GM18526 (cell line): ENCODE measurements around the gene GP1BA.

Experiments
- POLR2A ChIP-seq: IDR thresholded peaks from 3 replicates; pipeline ENCODE4 v1.6.1; 2011; ENCODE audit not compliant: insufficient read length; ENCODE audit errors: extremely low read depth

The GP1BA gene

DNA sequence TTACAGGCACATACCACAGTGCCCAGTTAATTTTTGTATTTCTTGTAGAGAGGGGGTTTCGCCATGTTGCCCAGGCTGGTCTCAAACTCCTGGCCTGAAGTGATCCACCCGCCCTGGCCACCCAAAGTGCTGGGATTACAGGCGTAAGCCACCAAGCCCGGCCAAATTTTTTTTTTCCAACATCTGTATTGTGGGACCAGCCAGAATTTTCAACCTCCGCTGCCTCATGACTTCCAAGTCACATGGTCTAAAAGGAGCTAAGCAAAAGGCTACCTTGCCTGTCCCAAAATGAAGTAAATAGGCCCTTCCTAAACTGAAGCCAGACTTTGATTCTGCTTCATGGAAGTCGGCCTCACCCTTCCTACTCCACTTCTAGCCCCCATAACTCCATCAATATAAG, 39.7 kb downstream of the GP1BA start:
- TF ChIP-seq POLR2A = no peak

DNA sequence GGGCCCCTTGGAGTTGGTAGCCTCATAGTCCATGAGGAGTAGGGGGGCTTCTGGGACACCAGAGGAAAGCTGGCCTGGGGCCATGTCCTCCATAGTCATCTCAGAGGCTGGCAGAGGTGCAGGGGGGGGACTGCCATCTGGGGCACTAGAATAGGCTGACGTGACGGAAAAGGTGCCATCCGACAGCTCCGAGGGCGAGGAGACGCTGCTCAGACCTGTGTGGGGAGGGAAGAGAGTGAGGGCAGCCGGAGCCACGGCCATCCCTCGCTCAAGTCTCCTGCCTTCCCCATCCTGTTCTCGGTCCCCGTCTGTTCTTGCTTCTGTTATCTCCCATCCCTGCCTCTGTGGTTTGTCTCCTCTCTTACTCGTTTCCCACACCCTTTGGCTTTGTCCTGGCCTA, 40.2 kb downstream of the GP1BA start:
- no peak for TF ChIP-seq POLR2A

DNA sequence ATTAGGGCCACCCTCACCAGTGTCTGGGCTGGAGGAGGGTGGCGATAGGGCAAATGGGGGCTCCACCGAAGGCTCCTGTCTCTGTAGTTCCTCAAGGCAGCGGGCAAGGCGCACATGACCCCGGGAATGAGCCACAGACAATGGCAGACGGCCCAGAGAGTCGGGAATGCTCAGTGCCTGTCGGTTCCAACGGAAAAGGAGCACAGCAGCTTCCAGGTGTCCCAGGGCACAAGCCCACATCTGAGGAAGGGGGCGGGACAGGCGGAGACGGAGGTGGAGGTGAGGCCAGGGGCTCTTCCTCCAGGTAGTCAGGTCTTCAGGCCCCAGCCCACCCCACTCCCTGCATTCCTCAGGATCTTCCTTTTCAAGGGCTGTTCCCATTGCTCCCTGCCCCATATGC, 40.7 kb downstream of the GP1BA start:
- no peak for TF ChIP-seq POLR2A

DNA sequence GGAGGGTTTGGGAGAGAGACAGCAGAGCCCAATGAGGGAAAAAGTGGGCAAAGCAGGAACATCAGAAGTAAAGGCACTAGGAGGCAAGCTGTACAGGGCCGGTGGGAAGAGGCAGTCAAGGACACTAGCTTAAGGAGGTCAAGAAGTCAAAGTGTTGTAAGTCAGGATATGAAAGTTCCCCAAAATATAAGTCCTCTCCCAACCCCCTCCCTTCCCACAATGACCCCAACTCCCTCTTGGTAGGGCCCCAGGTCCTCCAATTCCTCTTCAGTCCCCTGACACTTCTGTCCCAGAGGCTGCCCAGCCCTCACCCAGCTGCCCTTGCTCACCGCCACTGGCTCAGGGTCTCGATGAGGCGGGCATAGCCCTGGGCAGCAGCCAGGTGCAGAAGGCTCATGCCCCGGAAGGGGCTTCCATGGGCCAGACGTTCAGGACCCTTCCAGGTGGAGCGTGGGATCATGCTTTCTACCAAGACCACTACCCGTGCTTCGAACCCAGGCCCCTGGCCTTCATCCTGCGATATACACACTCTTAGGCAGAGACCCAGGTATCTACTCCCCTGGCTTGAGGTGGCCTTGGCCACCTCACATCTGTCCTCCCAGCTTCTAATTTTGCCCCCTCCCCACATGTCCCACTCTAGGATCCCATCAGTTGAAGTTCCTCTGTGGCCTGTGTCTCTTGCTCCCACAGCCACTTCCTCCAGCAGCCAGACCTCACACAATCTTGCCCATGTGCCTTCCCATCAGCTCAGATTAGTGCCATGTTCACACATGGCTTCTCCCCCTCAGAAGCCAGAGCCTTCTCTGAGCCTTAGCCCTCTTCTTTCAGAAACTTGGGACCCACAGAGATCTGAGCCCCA, 41.4 kb downstream of the GP1BA start:
- no peak for TF ChIP-seq POLR2A

DNA sequence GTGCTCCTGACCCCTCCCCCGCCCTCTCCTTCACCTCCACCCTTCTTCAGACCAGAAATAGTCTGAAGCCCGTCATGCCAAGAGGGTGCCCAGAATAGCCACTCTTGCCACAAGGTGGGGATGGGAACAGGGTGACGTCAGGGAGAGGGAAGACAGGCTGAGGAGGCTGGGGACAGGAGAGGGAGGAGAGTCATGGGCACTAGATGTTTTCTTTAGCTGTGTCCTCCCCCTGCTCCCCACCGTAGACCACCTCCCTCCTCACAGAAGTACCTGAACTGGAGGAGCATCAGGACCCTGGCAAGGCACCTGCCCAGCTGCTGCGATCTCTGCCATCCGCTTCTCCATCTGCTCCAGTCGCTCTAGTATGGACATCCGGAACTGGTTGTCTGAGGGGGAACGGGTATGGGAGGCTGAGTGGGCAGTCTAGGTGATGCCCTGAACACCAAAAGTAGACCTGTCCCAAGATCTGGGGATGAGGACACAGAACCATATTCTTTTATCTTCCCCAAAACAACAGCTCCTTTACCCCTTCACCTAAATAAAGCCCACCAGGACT, 42.1 kb downstream of the GP1BA start:
- TF ChIP-seq POLR2A = no peak

DNA sequence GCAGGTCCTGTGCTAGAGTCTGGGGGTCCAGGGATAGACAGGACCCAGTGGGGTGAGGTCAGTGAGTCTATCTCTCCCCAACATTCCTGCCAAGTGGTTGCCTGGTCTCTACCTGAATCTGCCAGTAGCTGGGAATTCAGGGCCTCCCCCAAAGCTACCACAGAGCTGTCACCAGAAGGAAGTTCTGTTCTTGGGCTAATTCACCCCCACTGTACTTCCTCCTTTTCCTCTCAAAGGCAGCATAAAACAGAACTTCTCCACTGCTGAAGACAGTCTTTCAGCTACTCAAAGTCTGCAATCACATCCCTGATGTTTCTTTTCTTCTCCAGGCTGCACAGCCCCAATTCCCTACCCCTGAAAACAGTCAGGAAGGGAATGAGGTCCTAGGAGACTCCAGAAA, 46.6 kb downstream of the GP1BA start:
- TF ChIP-seq POLR2A = no peak

DNA sequence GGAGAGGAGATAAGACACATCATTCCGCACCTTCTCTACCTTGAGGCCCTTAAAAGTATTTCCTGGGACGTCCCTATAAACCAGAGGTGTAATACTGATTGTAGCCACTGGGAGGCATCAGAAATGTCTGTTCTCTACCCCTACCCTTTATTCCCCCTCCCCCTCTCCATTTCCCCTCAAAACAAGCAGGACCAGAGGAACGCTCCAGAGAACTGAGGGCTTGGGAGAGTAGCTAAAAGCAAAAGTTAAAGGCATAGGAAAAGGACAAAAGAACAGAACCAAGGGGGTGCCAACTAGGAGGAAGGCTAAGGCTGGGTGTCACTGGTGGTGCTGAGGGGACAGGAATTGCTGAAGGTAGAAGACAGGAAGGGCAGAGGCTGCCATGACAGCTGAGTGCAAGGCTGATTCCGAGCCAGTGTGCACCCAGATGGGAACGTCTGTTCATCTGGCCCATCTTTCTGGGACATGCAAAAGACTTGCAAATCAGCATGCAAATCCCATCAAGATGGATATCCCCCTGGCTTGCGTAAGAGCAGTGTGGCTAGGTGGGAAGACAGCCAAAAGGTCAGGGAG, 48.7 kb downstream of the GP1BA start:
- TF ChIP-seq POLR2A = no peak

DNA sequence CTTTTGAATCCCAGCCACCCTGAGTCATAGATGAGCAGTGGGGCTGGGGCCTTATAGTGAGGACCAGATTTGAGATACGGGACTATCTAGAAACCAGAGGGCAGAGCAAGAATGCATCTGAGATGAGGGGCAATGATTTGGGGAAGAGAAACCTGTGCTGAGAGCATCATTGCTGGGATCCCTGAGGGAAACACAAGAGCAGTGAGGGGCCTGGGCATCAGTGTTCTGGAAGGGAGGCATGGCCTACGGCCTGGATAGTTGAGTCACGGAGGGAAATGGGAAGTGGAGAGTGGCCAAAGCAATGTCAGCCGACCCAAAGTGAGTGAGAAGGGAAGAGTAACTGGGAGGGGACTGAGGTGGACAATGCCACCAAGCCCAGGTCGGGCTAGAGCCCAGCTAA, 50.2 kb downstream of the GP1BA start:
- no peak for TF ChIP-seq POLR2A
